Esophagus muscularis mucosa (tissue), 4 donors: ENCODE data around the gene ZNRF4.

Experiments used
- CTCF ChIP-seq, 3 experiments: fragments of 200-600 bp in 2 of 3; fragments of 450-650 bp in 1 of 3; sonication (generic) in 2 of 3; IDR thresholded peaks; one replicate each; pipeline ENCODE4 v1.5.1; 2017 to 2019; ENCODE audit warnings: antibody characterized with exemption in 3 of 3, mild to moderate bottlenecking in 2 of 3, moderate library complexity in 1 of 3
- EP300 ChIP-seq: sonication (generic); formaldehyde crosslinking; IDR thresholded peaks from one replicate; pipeline ENCODE4 v1.6.1; 2017; ENCODE audit warnings: antibody characterized with exemption
- POLR2A ChIP-seq: fragments of 450-650 bp; IDR thresholded peaks from one replicate; pipeline ENCODE4 v1.6.1; 2017; ENCODE audit warnings: antibody characterized with exemption, moderate library complexity, mild to moderate bottlenecking, low read depth
- POLR2AphosphoS5 ChIP-seq, 2 donors: sonication (generic); formaldehyde crosslinking; IDR thresholded peaks; one replicate each; pipeline ENCODE4 v1.6.1; 2017; ENCODE audit warnings: antibody characterized with exemption in 2 of 2

GRCh38 chr19:5451494-5451893, 3.7 kb upstream of the ZNRF4 start:
- TF ChIP-seq CTCF (IDR thresholded peaks at IDR 0.05) (no peak), POLR2AphosphoS5 (IDR thresholded peaks at IDR 0.05) (no peak), POLR2A (no peak), EP300 (no peak)
